GM18526 (cell line): ENCODE measurements around the gene DAGLB.

ENCODE experiments used
- POLR2A ChIP-seq: IDR thresholded peaks from 3 replicates; pipeline ENCODE4 v1.6.1; 2011; ENCODE audit not compliant: insufficient read length; ENCODE audit errors: extremely low read depth

Gene DAGLB

DNA sequence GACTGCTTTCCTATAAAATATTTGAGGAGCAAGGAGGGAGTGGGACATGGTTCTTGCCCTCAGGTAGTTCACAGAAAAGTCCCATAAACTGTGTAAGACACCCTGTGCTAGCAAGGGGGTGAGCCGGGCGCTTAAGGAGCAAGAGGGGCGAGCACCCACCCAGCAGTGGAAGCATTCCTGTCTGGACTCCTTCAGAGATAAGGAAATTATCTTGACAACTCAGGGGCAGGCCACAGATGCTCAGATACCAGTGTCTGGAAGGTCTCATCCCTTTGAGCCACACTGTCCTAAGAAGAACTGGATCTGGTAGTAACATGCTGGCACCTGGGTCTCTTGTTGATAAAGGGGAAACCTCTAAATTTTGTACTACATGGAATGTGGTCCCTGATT lies 54.1 kb downstream of the DAGLB start:
- no peak for TF ChIP-seq POLR2A

DNA sequence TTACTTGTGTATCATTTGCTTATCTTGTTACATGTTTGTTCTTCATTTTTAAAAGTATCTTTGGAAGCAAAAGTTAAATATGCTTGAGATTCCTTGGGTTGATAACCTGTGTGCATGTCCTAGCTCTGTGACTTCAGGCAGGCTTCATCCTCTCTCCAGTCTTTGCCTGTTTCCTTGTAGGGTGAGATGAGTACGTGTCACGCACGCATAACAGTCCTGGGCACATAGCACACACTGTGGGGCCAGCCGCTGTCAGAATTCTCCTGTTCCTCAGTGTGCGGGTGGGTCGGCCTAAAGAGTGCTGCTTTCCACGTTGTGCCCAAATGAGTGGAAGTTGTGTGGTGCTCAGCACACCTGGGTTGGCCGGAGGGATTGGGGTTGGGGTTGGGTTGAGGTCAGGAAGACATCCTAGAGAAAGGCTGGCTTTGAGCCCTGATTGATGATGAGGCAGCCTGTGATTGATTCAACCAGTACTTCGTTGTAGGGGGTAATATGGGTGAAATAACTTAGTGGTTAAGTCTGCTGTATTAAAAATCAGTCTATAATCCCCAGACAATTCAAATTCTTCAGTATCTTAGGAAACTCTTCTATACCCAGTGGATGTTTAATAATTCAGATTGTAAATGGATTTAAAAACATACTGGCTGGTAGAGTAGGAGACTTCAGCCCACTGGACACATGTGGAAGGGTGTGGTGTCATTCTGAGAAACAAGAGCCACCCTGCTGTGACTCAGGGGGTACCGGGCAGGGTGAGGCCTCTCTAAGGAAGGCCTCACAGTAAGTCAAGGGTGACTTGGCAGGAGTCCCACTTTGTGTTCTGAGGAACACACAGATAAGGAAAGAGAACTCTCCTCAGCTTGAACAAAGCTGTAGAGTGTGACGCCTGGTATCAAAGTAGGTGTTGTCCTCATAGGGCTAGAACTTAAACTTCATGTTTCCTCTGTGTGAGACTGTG lies 54.8 kb downstream of the DAGLB start:
- no peak for TF ChIP-seq POLR2A

DNA sequence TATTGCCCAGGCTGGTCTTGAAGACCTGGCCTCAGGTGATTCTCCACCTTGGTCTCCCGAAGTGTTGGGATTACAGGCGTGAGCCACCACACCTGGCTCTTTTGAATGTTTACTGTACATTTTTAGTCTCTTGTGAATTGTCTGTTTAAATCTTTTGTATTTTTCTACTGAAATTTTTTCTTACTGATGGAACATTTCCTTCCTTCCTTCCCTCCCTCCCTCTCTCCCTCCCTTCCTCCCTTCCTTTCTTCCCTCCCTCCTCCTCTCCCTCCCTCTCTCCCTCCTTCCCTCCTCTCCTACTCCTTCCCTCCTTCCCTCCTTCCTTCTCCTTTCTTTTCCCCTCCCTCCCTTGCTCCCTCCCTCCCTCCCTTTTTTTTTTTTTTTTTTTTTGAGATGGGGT lies 58.0 kb downstream of the DAGLB start:
- TF ChIP-seq POLR2A: no peak

DNA sequence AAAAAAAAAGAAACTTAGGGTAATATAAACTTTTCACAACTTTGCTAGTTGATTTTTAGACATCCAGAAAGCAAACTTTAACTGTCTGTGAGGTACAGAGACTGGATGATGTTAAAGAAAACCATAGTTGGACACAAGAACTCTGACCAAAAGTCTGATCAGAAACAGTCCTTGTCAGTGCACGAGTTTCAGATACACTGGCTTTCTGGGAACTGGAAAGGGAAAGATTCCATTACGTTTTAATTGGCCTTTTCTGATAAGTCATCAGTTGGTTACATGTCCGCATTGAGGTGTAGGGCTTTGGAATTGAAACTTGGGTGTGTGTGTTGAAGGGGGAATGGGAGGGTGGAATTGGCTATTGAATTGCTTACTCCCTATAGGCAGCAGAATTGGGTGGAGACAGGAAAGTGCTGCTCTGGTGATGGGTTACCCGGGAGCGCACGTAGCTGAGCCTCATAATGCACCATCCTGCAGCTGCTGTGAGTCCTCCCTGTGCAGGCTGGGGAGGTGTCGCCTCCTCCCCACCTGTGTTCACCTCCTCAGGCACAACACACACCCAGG lies 59.9 kb downstream of the DAGLB start:
- no peak for TF ChIP-seq POLR2A

DNA sequence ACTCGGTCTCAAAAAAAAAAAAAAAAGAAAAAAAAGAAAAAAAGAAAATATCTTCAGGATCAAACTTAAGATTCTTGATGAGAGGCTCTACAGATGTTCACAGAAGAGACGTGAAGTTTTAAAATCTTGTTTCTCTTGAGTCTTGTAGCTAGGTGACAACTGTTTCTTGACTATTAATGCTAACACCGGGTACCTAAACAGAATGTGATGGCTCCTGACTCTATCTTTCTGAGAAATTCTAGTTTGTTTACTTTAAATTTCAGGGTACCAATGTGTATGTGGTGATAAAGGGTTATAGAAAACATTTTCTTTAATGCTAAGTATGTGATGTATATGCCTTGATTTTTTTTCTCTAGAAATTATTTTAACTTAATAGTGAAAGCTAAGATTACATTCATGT lies 61.0 kb downstream of the DAGLB start:
- TF ChIP-seq POLR2A: no peak

DNA sequence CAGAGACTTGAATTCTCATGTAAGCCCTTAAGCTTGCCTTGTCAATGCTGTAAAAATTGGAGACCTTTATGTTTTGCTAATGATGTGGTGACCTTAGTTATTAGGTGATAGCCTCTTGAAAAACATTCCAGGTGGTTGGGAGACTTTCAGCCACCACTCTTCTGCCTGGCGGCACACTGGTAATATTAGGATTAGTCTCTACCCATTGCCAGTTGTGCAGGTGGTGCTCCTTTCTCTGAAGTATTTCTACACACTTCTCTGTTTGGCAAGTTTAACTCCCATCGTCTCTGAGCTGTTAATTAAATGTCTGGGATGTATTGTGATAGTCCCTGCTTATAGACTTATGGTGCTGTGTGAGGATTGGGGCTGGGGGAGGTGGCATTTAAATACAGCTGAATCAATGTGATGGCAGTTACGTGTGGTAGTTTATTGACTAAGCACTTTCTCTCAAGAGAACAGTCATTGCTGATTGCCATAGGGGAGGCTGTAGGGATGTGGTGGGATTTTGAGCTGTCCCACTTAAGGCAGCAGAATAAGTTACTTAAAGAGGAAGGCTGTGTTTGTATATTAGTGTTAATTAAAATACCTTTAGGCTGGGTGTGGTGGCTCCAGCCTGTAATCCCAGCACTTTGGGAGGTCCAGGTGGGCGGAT lies 61.7 kb downstream of the DAGLB start:
- TF ChIP-seq POLR2A: no peak

DNA sequence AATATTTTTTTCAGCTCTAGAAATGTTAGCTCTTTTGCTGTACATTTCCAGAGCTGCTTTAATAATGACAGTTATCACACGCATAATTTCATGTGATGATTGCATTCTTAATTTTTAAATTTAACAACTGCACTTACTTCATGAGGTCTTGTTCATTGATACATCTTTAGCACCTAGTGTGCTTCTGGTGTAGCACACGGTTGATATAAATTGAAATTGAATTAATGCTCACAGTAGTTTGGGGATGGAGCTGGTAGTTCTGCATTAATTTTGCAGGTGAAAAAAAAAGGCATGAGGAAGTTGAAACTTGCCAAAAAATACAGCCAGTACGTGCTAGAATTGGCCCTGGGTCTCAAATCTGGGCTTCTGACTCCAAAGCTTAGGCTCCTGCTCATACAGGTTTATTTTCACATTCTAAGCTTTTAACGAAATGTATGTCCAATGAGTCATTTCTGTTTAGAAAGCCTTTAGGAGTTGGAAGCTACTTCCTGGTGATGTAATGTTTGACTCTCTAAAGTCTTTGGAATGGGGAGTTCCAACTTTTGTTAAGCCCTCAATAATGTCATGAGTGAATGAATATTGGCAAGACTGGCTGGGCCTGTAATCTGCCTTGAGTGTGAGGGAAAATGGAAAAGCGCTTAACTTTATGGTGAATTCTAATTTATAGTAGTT lies 62.5 kb downstream of the DAGLB start:
- no peak for TF ChIP-seq POLR2A

DNA sequence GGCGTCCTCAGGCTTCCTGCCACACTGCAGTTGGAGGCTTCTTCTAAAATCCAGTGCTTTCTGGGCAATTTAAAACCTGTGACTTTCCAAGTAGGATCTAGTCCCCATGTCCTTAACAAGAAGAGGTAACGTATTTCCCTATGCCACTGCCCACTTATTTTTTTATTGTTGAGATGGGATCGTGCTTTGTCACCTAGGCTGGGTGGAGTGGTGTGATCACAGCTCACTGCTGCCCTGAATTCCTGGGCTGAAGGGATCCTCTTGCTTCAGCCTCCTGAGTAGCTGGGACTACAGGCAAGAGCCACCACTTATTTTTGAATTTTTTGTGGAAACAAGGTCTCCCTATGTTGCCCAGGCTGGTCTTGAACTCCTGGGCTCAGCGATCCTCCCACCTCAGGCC lies 63.4 kb downstream of the DAGLB start:
- TF ChIP-seq POLR2A: no peak

DNA sequence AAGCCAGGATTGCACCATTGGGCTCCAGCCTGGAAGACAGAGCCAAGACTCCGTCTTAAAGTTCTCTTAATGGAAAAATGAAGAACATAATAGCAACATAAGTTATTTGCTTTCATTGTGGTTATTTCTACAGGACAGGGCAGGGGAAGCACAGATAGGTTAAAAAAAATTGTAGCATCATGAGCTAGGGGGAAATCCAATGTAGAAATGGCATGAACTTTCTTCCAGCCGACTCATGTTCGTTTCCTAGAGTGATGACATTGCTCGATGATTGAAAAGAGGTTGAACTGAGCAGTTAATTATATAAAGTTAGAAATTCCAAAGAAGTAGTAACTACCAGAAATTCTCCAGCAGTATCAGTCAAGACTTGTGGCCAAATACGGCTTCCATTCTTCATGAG lies 64.9 kb downstream of the DAGLB start:
- no peak for TF ChIP-seq POLR2A

DNA sequence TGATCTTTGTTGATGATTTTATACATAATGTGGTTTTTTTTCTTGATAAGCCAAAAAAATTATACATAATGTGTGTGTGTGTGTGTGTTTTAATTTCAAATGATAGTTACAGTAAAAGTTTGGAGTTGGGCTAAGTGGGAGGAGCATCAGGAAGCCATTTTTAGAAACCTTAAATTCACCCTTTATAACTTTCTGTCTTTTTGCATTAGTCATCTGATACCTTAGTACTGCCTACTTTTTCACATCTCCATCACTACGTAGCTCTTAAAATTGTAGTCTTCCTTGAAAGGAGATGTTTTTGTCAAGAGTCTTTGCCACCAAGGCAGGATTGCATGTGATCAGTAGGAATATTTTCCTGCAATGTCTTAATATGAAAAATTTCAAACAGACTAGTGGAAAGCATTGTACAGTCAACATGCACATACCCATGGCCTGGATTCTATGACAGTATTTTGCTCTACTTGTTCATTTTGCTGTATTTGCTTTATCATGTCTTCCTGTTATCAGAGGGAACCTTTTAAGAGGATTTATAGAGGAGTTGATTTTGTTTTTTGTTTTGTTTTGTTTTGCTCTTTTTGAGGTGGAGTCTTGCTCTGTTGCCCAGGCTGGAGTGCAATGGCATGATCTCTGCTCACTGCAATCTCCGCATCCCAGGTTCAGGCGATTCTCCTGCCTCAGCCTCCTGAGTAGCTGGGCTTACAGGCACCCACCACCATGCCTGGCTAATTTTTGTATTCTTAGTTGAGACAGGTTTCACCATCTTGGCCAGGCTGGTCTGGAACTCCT lies 67.3 kb downstream of the DAGLB start:
- TF ChIP-seq POLR2A: no peak

DNA sequence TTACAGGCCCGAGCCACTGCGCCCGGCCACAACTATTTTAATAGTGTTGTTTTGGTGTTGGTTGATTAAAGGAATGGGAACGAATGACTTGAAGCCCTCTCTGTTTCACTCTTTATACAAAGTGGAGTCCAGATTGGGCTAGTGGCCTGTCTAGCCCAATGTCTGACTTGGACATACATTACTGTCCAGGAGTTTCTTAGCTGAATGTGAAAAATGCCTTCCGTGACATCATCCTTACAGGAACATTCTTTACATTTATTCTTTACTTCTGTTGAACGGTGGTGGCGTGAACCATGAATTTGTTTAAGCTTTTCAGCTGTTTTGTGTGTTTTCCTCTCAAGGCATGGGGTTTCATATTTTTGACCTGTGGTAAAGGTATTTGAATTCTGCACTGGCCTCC lies 67.9 kb downstream of the DAGLB start:
- TF ChIP-seq POLR2A: no peak

DNA sequence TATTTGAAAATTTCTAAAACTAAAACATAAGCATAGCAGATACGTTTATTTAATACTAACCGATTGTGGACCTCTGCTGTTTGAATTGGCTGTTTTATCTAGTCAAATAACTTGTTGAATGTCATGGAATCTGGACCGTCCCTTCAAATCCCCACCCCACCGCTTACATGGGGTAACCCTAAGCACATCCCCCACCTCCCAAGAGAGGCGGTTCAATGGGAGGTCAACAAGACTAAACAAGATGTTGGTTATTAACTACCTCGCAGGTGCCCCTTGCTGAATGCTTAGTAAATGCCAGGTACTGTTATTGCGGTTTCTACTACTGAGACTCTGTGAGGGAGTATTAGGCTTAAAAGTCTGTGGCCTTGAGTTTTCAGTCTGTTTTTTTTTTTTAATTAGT lies 70.9 kb downstream of the DAGLB start:
- TF ChIP-seq POLR2A: no peak

DNA sequence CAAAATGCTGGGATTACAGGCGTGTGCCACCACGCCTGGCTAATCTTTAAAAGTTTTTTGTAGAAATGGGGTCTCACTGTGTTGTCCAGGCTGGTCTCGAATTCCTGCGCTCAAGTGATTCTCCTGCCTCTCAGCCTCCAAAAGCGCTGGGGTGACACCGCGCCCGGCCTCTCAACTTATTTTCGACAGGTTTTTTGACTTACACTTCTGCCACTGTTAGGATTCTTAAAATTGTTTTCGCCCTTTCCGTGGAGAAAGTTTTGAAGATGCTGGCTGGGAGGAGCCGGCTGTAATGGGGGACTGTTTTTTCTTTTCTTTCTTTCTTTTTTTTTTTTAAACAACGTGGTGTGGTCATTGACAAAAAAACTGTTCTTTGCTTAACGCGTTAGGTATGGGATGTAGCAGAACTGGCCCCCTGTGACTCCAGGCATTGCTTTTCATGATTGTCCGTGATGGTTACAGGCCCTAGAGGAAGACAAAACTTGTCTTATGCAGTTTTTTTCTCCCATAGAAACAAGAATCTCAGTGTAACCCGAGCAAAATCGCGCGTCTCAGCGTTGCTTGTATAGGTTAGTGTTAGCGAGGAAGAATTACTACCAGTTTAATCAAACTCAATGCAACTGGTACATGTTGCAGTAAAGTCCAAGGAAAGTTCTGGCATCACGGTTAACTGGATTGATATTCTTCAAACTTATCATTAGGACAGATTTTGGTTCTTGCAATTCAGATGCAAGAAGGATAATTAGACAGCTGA lies 72.2 kb downstream of the DAGLB start:
- TF ChIP-seq POLR2A: no peak

DNA sequence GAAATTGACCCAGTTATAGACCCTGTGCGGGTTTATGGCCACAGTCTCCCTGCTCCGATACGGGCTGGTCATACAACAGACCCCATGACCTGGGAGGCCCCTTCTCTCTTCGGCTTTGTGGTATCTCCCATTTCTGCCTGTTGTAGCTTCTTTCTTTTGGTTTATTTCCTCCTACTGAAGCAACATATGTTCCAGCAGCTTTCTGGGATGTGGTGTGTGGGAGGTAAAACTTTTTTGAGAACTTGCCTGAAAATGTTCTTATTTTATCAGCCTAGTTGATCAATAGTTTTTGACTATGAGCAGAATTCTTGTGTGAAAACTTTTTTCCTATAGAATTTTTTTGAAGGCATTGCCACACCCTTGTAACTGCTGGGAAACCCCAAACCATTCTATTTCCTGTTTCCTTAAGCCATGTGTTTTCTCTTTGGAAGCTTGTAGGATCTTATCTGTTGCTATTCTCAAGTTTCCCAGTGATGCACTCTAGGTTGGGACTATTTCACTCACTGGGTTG lies 80.0 kb downstream of the DAGLB start:
- TF ChIP-seq POLR2A: no peak
